AG09309 (cell line): ENCODE measurements around the gene LCT.
"Not testable (repeated sequence)": the region's sequence is repeated elsewhere in the genome, so short reads cannot be mapped to it uniquely, and the experiment has no call there.

Source experiments
- DNase-seq: peaks from one replicate; pipeline ENCODE4 v3.0.0-alpha.2; 2010; ENCODE audit warnings: low read depth
- H3K4me3 ChIP-seq: 2 replicates; pipeline ENCODE4 v1.5.1; 2011; ENCODE audit warnings: mild to moderate bottlenecking, low read depth, low read length, moderate library complexity; ENCODE audit not compliant: control insufficient read depth
- TF ChIP-seq, protein P1 (sequence below): IDR thresholded peaks from 2 replicates; pipeline ENCODE4 v1.5.1; 2011; ENCODE audit warnings: mild to moderate bottlenecking, low read depth, low read length, inconsistent platforms; ENCODE audit not compliant: insufficient read depth, control insufficient read depth; ENCODE audit errors: missing control alignments

The LCT gene

GRCh38 chr2:135817951-135818350 is 19.0 kb downstream of the LCT start:
- no peak overlapping the region for H3K4me3 ChIP-seq
- DNase-seq, result no peak
- TF ChIP-seq, protein P1, sequence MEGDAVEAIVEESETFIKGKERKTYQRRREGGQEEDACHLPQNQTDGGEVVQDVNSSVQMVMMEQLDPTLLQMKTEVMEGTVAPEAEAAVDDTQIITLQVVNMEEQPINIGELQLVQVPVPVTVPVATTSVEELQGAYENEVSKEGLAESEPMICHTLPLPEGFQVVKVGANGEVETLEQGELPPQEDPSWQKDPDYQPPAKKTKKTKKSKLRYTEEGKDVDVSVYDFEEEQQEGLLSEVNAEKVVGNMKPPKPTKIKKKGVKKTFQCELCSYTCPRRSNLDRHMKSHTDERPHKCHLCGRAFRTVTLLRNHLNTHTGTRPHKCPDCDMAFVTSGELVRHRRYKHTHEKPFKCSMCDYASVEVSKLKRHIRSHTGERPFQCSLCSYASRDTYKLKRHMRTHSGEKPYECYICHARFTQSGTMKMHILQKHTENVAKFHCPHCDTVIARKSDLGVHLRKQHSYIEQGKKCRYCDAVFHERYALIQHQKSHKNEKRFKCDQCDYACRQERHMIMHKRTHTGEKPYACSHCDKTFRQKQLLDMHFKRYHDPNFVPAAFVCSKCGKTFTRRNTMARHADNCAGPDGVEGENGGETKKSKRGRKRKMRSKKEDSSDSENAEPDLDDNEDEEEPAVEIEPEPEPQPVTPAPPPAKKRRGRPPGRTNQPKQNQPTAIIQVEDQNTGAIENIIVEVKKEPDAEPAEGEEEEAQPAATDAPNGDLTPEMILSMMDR, result no peak

DNA sequence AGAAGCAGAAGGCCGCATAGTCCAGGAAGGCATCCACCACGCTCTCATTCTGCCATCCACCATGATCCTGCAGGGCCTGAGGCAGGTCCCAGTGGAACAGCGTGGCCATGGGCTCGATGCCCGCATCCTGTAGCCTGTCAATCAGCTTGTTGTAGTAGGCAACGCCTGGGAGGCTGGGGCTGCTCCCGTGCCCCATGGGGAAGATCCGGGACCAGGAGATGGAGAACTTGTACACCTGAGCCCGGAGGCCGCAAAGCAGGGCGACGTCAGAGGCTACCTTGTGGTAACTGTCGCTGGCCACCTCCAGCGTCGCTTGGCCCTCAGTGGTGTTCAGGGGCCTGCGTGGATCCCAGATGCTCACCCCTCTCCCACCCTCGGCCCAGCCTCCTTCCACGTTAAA is 19.5 kb downstream of the LCT start:
- TF ChIP-seq, protein P1, result no peak

DNA sequence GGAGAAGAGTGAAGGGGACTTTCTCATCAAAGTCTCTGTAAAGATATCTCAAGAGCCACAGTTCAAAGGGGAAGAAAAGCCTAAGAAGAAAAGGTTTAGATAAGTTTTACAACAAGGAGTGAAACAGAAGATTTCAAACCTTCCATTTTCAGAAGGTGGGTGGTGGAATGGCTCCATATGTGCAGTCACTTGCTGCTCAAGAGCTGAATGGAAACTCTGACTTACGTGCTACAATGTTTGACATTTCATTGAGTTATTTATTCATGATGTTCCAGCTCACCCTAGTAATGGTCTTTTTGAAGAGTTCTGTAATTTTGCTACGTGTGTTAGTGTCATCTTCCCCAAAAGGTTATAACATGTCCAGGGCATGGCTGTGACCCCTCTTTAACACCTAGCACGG is 21.7 kb downstream of the LCT start:
- TF ChIP-seq, protein P1, result no peak
- H3K4me3 ChIP-seq, result no peak overlapping the region
- DNase-seq, result no peak

More for the DNA sequence above, 19.5 kb downstream of the LCT start:
- DNase-seq, result no peak
- no peak overlapping the region for H3K4me3 ChIP-seq

DNA sequence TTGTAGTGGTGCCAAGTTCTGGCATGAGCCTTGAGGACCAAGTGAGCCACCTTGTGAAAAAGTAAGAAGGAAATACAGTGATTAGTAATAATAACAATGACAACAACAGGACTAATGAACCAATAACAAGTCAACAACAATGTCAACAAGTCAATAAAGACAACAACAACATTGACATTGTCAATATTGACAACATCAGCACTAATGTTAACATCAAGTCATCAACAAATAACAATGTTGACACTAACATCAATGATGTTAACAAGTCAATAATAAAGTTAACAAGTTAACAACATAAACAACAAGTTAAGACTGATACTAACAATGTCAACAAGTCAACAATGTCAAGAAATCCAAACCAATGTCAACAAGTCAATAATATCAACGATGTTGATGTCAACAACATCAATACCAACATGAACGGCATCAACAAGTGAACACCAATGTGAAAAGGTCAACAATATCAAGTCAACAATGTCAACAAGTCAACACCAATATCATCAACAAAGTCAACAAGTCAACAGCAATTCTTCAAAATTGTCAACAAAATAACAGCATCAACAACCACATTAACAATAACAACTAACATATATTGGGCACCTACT is 24.0 kb downstream of the LCT start:
- no peak overlapping the region for H3K4me3 ChIP-seq
- TF ChIP-seq, protein P1, result no peak
- DNase-seq, result no peak

- not testable (repeated sequence) for H3K4me3 ChIP-seq, DNase-seq
Observed at GRCh38 chr2:135807874-135808273, 29.1 kb downstream of the LCT start.

DNA sequence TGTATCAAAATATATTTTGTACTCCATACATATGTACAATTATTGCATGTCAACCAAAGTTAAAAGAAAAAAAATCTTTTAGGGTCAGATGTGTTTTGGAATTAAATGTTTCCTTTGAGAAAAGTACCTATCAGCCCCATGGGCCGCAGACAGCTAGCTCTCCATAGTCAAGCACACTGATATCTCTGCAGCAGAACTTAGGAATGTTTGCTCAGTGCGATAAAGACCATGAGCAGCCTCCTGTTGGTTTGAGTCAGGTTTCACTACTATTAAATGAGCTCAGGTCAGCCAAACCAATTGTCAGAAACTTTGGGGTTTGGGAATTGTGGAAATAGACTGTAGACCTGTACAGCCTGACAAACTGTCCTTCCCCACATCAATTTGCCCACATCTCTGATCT is 33.7 kb downstream of the LCT start:
- TF ChIP-seq, protein P1, result no peak
- no peak overlapping the region for H3K4me3 ChIP-seq
- no peak for DNase-seq

DNA sequence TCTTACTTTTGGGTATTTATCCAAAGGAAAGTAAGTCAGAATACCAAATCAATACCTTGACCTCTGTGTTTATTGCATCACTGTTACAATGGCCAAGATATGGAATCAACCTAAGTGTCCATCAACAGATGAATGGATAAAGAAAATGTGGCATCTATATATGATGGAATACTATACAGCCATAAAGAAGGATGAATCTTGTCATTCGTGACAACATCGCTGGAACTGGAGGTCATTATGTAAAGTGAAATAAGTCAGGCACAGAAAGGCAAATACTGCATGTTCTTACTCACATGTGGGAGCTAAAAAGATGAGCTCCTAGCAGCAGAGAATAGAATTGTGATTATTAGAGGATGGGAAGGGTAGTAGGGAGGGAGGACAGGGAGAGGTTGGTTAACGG is 34.6 kb downstream of the LCT start:
- no peak for DNase-seq
- no peak overlapping the region for H3K4me3 ChIP-seq
- TF ChIP-seq, protein P1, result no peak
